Vagina (tissue), 2 donors: Measurements from ENCODE around the gene IGSF1. TPM values are rescaled to one million over a fixed set of nuclear protein-coding genes. Genes with fewer than 3 reads are reported as not detected.
"Not testable (repeated sequence)": the region's sequence is repeated elsewhere in the genome, so short reads cannot be mapped to it uniquely, and the experiment has no call there.

Experiments used
- DNase-seq, 2 donors: peaks; one replicate each; pipeline ENCODE4 v3.0.0-alpha.2; 2017; ENCODE audit errors: extremely low spot score in 2 of 2
- H3K27ac ChIP-seq: fragments of 200-600 bp; sonication (generic); one replicate; pipeline ENCODE4 v1.5.1; 2019
- H3K27me3 ChIP-seq: fragments of 200-600 bp; sonication (generic); one replicate; pipeline ENCODE4 v1.5.1; 2019
- H3K36me3 ChIP-seq, 2 donors: fragments of 200-600 bp; sonication (generic); one replicate each; pipeline ENCODE4 v1.5.1; 2017 to 2019
- H3K4me1 ChIP-seq: fragments of 200-600 bp; sonication (generic); one replicate; pipeline ENCODE4 v1.5.1; 2019
- H3K4me3 ChIP-seq, 2 donors: fragments of 200-600 bp; sonication (generic); 1 replicate in 1 of 2; 2 replicates in 1 of 2; pipeline ENCODE4 v1.5.1; 2016 to 2019
- H3K9me3 ChIP-seq: fragments of 200-600 bp; sonication (generic); one replicate; pipeline ENCODE4 v1.5.1; 2019
- POLR2A ChIP-seq, 2 donors: fragments of 450-650 bp; IDR thresholded peaks; one replicate each; pipeline ENCODE4 v1.6.1; 2017; ENCODE audit warnings: antibody characterized with exemption in 2 of 2, mild to moderate bottlenecking in 2 of 2, moderate library complexity in 2 of 2
- POLR2AphosphoS5 ChIP-seq, 2 donors: sonication (generic); formaldehyde crosslinking; IDR thresholded peaks; one replicate each; pipeline ENCODE4 v1.9.0; 2017; ENCODE audit warnings: antibody characterized with exemption in 2 of 2, mild to moderate bottlenecking in 2 of 2, low read depth in 1 of 2; ENCODE audit not compliant: insufficient read depth in 1 of 2
- intact Hi-C: fragments of 100-400 bp; cut with DNase I; formaldehyde crosslinking; loops from one replicate; pipeline ENCODE4 v1.15.1; 2023
- total RNA-seq: library from RNA; depleted of rRNA; stranded (reverse); fragments of >200 nt; gene quantifications from one replicate; pipeline ENCODE4 v1.2.3, GENCODE V29; 2016
- TF ChIP-seq, protein P1 (sequence below), 3 experiments: fragments of 450-650 bp in 2 of 3; fragments of 200-600 bp in 1 of 3; sonication (generic) in 1 of 3; IDR thresholded peaks; one replicate each; pipeline ENCODE4 v1.5.1; 2017 to 2019; ENCODE audit warnings: antibody characterized with exemption in 3 of 3, mild to moderate bottlenecking in 2 of 3, moderate library complexity in 2 of 3

IGSF1 gene
- total RNA-seq, 1 donor from 2014 or later: 1.2 TPM

DNA sequence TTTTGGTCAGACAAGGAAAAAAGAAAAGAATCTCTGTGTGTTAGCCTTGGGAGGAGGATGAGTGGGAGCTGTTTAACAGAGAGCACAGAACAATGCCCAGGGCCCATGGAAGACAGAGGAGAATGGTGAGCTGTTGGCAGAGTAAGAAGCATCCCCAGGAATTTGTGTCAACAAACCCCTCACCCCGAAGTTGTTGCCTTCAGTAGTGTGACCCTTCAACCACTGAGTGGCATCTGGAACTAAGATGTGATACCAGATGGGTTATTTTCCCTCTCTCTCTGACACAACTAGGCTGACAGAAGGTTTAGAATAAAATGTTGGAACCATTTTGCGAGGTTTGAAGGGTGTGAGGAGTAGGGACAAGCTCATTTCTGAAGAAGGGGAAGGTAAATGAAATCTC, 25.1 kb downstream of the IGSF1 start:
- no peak overlapping the region for H3K4me3 ChIP-seq
- H3K4me1 ChIP-seq: no peaks in the 10 kb centered on the region
- no peak for TF ChIP-seq POLR2AphosphoS5 (IDR thresholded peaks at IDR 0.05; ENCODE audit: insufficient read depth in 1 of 2, low read depth in 1 of 2)
- TF ChIP-seq POLR2A (IDR thresholded peaks at IDR 0.05): no peak
- TF ChIP-seq, protein P1, sequence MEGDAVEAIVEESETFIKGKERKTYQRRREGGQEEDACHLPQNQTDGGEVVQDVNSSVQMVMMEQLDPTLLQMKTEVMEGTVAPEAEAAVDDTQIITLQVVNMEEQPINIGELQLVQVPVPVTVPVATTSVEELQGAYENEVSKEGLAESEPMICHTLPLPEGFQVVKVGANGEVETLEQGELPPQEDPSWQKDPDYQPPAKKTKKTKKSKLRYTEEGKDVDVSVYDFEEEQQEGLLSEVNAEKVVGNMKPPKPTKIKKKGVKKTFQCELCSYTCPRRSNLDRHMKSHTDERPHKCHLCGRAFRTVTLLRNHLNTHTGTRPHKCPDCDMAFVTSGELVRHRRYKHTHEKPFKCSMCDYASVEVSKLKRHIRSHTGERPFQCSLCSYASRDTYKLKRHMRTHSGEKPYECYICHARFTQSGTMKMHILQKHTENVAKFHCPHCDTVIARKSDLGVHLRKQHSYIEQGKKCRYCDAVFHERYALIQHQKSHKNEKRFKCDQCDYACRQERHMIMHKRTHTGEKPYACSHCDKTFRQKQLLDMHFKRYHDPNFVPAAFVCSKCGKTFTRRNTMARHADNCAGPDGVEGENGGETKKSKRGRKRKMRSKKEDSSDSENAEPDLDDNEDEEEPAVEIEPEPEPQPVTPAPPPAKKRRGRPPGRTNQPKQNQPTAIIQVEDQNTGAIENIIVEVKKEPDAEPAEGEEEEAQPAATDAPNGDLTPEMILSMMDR (IDR thresholded peaks at IDR 0.05): no peak
- no peaks in the 10 kb centered on the region for H3K27me3 ChIP-seq
- no peak overlapping the region for H3K27ac ChIP-seq
- intact Hi-C loops: no loop called here
- H3K36me3 ChIP-seq: no peaks in the 10 kb centered on the region
- DNase-seq: no peak
- no peaks in the 10 kb centered on the region for H3K9me3 ChIP-seq

DNA sequence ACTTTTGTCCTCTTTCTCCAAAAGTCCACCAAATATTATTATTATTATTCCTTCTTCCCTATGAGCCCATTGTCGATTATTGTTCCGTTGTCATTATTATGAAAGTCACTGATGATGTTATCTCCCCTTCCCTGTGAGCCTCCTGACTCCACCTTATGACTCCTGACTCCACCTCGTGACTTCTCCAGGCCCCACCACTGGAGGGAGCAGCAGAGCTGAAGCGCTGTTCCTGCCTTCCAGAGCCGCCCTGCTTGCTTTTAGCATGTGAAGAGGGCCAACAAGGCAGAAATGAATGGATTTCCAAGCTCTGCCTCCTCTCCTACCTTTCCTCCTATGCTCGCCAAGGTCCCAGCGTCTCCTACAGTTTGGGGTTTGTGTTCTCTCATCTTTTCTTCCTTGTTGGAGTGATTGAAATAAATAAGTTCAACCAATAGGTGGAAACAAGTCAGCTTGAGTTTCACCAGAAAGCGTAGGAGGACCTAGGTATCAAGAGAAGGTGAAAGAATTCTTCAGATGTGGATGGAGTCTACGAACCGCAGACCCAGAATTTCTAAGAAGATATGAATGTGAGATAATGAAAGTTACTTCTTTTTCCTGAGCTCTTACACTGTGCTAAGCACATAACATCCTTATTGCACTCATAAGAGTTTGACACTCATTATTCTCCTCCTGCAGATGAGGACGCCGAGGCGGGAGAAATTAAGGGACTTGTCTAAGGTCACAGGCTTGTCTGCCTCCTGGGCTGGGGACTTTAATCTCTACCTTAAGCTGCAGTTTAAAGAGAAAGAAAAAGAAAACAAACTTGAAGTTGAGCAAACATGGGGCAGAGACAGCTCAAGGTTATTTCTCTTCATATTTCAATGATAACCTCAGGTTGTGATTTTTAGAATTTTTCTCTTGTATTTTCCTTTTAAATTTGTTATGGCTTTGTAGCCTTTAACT, 26.1 kb downstream of the IGSF1 start:
- no peaks in the 10 kb centered on the region for H3K27me3 ChIP-seq
- intact Hi-C loops: no loop called here
- H3K4me1 ChIP-seq: no peaks in the 10 kb centered on the region
- DNase-seq: no peak
- H3K4me3 ChIP-seq: no peak overlapping the region
- H3K36me3 ChIP-seq: no peaks in the 10 kb centered on the region
- H3K9me3 ChIP-seq: no peaks in the 10 kb centered on the region
- H3K27ac ChIP-seq: no peak overlapping the region
- TF ChIP-seq POLR2AphosphoS5 (IDR thresholded peaks at IDR 0.05; ENCODE audit: insufficient read depth in 1 of 2, low read depth in 1 of 2) (no peak), POLR2A (IDR thresholded peaks at IDR 0.05) (no peak)
- TF ChIP-seq, protein P1 (IDR thresholded peaks at IDR 0.05): no peak

GRCh38 chrX:131262200-131262599, 26.9 kb downstream of the IGSF1 start:
- H3K4me3 ChIP-seq: no peak overlapping the region
- no peaks in the 10 kb centered on the region for H3K27me3 ChIP-seq
- DNase-seq: no peak
- H3K27ac ChIP-seq: no peak overlapping the region
- TF ChIP-seq POLR2A (IDR thresholded peaks at IDR 0.05): no peak
- TF ChIP-seq, protein P1 (IDR thresholded peaks at IDR 0.05): no peak
- TF ChIP-seq POLR2AphosphoS5 (IDR thresholded peaks at IDR 0.05; ENCODE audit: insufficient read depth in 1 of 2, low read depth in 1 of 2): no peak
- no peaks in the 10 kb centered on the region for H3K4me1 ChIP-seq
- H3K36me3 ChIP-seq: no peaks in the 10 kb centered on the region
- no peaks in the 10 kb centered on the region for H3K9me3 ChIP-seq
- intact Hi-C loops: no loop called here

DNA sequence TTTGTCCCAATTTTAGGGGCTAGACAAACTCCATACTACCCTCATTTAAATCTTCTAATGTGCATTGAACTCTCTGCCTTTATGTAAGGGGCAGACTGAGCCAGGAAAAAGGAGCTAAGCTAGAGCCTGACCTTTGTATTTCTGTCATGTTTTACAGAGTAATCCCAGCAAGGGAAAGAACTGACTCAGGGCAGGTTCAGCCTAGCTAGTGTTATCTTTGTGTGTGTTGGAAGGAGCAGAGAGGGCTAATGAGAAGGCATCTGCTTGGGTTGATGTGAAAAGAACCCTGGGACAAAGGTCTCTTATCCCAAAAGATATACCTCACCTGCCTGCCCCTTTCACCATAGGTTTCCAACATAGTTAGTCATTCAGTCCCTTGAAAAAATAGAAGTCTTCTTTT, 31.7 kb downstream of the IGSF1 start:
- H3K4me3 ChIP-seq: no peak overlapping the region
- H3K27me3 ChIP-seq: no peaks in the 10 kb centered on the region
- H3K27ac ChIP-seq: no peak overlapping the region
- no peaks in the 10 kb centered on the region for H3K9me3 ChIP-seq
- H3K4me1 ChIP-seq: no peaks in the 10 kb centered on the region
- no peak for TF ChIP-seq POLR2A (IDR thresholded peaks at IDR 0.05)
- no peak for TF ChIP-seq POLR2AphosphoS5 (IDR thresholded peaks at IDR 0.05; ENCODE audit: insufficient read depth in 1 of 2, low read depth in 1 of 2)
- TF ChIP-seq, protein P1 (IDR thresholded peaks at IDR 0.05): no peak
- DNase-seq: no peak
- no peaks in the 10 kb centered on the region for H3K36me3 ChIP-seq
- intact Hi-C loops: no loop called here

- DNase-seq, H3K27me3 ChIP-seq, H3K27ac ChIP-seq, H3K36me3 ChIP-seq, H3K4me1 ChIP-seq, H3K4me3 ChIP-seq, intact Hi-C loops, H3K9me3 ChIP-seq: not testable (repeated sequence)
Observed at GRCh38 chrX:131250984-131251738, 37.9 kb downstream of the IGSF1 start.
